GM18858 (cell line): ENCODE data around the gene RAP1GDS1.
"Not testable (repeated sequence)": the region's sequence is repeated elsewhere in the genome, so short reads cannot be mapped to it uniquely, and the experiment has no call there.

Experiments used
- ATAC-seq: cut with Tn5 transposase; IDR thresholded peaks from one replicate; pipeline ENCODE4 v1.9.1; 2021; ENCODE audit not compliant: unreplicated experiment

RAP1GDS1 gene

DNA sequence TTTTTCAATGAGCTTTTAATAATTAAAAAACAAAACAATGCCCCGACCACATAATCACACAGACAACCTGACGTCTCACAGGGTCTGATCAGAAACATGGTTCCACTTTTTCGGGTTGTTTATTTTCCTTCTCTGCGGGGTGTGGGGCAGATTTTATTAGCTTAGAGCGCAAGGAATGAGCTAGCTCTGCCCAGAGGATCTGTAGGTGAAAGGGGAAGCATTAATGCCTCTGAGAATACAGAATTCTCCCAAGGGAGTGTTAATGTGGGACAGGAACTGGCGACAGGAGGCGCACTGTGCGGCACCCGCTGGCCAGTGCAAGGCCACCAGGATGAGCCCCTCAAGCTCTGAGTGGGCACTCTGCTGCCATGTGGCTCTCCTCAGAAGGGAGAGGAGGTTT is 215.7 kb downstream of the RAP1GDS1 start:
- no peak for ATAC-seq

GRCh38 chr4:98479590-98479989 is 218.4 kb downstream of the RAP1GDS1 start:
- not testable (repeated sequence) for ATAC-seq

DNA sequence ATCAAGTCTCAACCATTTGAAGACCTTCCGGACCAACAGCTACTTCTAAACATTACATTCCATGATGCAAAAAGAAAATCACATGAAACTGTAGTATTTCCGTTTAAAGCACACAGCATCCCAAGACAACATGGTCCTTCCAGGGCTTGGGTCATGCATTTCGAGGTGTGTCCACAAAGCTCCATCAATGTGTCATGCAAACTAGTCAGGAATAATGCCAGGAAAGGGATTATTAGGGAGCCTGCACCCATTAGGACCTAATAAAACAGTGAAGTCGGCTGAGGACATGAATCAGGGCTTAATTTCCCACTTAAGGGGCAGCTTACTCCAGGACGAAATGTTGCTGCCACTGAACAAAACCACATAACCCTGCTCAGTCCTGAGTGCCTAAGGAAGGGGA is 219.4 kb downstream of the RAP1GDS1 start:
- ATAC-seq: no peak

DNA sequence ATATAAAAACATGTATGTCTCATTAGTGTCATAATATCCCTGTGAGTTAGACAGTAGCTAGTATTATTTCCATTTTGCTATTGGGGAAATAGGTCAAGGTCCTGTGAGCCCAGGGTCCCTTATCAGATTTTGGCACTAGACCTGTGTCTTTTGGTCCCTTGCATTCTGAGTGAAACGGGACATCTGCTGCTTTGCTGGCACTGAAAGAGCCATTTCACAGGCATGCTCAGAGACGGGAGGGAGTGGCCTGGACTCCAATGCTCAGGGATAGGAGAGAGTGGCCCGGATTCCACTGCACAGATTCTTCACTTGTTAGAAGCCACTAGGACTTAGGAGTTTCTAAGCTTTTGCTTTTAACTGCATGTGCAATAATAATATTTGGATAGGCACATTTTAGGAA is 220.0 kb downstream of the RAP1GDS1 start:
- ATAC-seq: no peak

DNA sequence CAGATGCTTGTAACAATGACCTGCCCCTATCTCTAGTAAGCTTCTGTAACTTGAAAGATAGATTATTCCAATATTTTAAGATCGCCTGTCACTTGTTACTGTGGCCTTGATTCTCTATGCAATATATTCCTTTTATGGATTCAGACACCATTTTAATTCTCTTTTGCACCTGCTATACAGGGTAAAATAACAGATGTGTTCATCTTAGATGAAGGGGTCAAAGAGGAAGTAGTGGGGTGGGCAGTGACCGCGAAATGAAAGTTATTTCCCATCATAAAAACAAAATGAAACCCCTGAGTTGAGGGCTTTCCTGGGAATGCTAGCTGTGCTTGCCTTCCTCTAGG is 221.3 kb downstream of the RAP1GDS1 start:
- ATAC-seq: peak; percentile 8

DNA sequence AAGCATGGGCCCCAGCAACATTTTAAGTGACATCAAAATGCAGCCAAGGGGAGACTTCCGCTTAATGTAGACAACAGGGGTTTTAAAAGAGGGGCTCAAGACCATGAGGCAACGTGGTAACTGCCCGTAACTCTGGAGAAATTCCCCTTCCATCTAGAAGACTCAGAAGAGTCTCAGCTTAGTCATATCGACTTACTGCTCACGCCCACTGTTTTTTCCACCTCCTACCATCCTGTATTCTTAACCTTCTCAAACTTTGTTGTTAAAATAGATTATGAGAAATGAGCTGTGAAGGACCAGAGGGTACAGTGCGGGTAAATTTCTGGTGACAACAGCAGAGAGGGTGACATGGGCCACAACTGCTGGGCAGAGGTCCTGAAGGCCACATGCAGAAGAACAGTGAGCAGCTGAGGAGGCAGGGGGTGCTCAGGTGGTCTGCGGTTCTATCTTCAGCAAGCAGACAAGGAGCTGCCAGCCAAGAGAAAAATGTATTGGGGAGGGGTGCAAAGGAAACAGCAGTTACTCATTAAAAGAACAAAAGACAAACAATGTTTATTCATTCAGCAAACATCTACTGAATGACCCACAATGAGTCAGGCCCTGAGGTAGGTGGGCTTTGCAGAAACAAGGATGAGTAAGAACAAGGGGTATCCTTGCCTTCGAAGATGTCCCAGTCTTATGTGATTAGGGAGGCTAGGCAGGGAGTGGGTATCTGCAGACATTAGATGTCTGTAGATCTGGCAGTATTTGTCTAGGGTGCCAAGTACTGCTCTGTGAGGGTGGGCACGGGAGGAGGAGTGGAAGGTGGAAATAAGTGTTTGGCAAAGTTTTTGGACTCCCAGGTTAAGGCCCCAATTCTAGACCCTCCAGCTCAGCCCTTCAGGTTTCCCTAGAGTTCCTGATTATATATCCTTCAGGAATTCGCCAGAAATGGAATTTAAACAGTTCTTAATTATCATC is 221.9 kb downstream of the RAP1GDS1 start:
- peak; percentile 98 for ATAC-seq

DNA sequence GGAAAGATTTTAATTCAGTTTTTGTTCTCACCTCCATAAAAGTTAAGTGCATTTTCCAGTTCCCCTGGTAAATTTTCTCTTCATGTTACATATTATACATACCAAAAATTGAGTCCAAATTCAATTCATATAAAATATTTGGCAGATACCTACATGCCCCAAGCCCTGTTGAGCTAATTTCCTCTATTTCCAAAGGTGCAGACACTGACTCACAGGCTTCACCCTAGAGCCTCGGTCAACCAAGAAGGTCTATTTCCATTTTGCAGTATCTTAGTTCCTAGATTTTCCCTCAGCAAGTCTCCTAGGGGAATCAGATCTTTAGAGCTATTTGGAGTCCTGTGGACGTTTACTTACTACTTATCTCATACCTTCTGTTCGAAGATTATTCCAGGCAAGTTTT is 222.8 kb downstream of the RAP1GDS1 start:
- ATAC-seq: no peak

GRCh38 chr4:98485816-98486345 is 224.7 kb downstream of the RAP1GDS1 start:
- ATAC-seq: no peak

DNA sequence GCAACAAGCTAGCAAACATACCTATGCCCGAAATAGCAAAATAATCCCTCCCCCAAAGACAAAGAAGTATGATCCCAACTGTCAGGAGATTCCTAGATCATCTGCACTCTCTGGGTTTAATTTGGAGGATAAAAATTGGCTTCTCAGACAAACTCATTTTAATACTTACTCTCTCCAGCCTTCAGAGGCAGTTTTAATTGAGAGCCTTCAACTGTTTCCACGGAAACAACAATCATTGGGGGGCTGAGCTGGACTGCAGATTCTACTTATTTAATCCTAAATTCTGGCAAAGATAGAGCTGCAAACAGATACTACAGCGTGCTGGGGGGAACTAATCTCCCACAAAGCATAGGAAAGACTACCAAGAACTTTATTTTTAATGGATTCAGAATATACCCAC is 229.1 kb downstream of the RAP1GDS1 start:
- no peak for ATAC-seq

GRCh38 chr4:98491899-98492559 is 230.8 kb downstream of the RAP1GDS1 start:
- ATAC-seq: no peak

DNA sequence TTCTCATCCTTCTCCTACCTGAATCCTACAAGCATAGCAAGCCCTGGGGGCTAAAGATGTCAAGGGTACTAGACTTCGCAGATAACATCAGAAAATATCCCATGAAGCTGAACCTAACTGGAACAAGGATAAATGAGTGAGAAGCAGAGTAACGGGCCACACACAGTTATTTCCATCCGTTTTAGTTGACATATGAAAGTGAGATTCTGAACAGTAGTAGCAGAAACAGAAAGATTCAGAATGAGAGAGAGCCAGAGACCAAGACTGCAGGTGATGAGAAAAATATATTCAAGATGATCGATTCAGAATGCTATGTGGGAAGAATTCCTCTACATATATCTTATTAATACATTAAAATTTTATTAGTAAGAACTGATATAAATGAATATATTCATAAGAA is 232.1 kb downstream of the RAP1GDS1 start:
- ATAC-seq: peak; percentile 92
